IMR-90 (cell line): ENCODE results near the gene CDHR2.

Source experiments
- CEBPB ChIP-seq: IDR thresholded peaks from 2 replicates; pipeline ENCODE4 v1.6.1; 2012; ENCODE audit warnings: low read depth, low read length, improper control_type of control experiment
- POLR2A ChIP-seq: IDR thresholded peaks from 2 replicates; pipeline ENCODE4 v1.6.1; 2012; ENCODE audit warnings: mild to moderate bottlenecking, low read depth, low read length
- TF ChIP-seq, protein P1 (sequence below): fragments of 150-350 bp; IDR thresholded peaks from 2 replicates; pipeline ENCODE4 v1.6.1; 2016; ENCODE audit warnings: low read depth, mild to moderate bottlenecking, low read length, moderate library complexity, borderline replicate concordance

GRCh38 chr5:176508603-176509002 is 40.5 kb upstream of the CDHR2 start:
- TF ChIP-seq POLR2A (no peak), CEBPB (no peak)
- TF ChIP-seq, protein P1, sequence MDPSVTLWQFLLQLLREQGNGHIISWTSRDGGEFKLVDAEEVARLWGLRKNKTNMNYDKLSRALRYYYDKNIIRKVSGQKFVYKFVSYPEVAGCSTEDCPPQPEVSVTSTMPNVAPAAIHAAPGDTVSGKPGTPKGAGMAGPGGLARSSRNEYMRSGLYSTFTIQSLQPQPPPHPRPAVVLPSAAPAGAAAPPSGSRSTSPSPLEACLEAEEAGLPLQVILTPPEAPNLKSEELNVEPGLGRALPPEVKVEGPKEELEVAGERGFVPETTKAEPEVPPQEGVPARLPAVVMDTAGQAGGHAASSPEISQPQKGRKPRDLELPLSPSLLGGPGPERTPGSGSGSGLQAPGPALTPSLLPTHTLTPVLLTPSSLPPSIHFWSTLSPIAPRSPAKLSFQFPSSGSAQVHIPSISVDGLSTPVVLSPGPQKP, result no peak
